ENCODE results near the gene MVD. TPM values are rescaled to one million over a fixed set of nuclear protein-coding genes. Genes with fewer than 3 reads are reported as not detected.
A peak's percentile ranks its signal among the peaks of the same experiment; 100 is the strongest.

Gene MVD
- total RNA-seq, 4 donors from 2014 or later: 36.8 to 107 (median 60.6) TPM

- no peak overlapping the region for H3K4me3 ChIP-seq
- no peak for DNase-seq
- H3K36me3 ChIP-seq: peaks cover 0 to 61% (median 0%) of the 10 kb centered on the region in 3 donors
- H3K9me3 ChIP-seq: no peaks in the 10 kb centered on the region
- H3K27ac ChIP-seq: no peak overlapping the region
- H3K4me1 ChIP-seq: peaks cover 0 to 24% (median 14%) of the 10 kb centered on the region in 4 donors
- TF ChIP-seq POLR2A (IDR thresholded peaks at IDR 0.05): no peak
- TF ChIP-seq CTCF (IDR thresholded peaks at IDR 0.05): no peak
- no peaks in the 10 kb centered on the region for H3K27me3 ChIP-seq
Measured at GRCh38 chr16:88631384-88631783, 31.5 kb downstream of the MVD start.

- H3K36me3 ChIP-seq: peaks cover 0 to 66% (median 0%) of the 10 kb centered on the region in 3 donors
- DNase-seq: no peak
- no peak overlapping the region for H3K27ac ChIP-seq
- no peaks in the 10 kb centered on the region for H3K27me3 ChIP-seq
- no peaks in the 10 kb centered on the region for H3K9me3 ChIP-seq
- H3K4me1 ChIP-seq: peaks cover 0 to 24% (median 14%) of the 10 kb centered on the region in 4 donors
- H3K4me3 ChIP-seq: no peak overlapping the region
- no peak for TF ChIP-seq POLR2A (IDR thresholded peaks at IDR 0.05)
- no peak for TF ChIP-seq CTCF (IDR thresholded peaks at IDR 0.05)
Measured at GRCh38 chr16:88630941-88631340, 31.9 kb downstream of the MVD start.

GRCh38 chr16:88630433-88630832 is 32.5 kb downstream of the MVD start:
- TF ChIP-seq POLR2A (IDR thresholded peaks at IDR 0.05) (no peak), CTCF (IDR thresholded peaks at IDR 0.05) (no peak)
- H3K4me3 ChIP-seq: no peak overlapping the region
- no peaks in the 10 kb centered on the region for H3K27me3 ChIP-seq
- H3K9me3 ChIP-seq: no peaks in the 10 kb centered on the region
- H3K36me3 ChIP-seq: peaks cover 0 to 71% (median 0%) of the 10 kb centered on the region in 3 donors
- H3K4me1 ChIP-seq: peaks cover 0 to 22% (median 14%) of the 10 kb centered on the region in 4 donors
- H3K27ac ChIP-seq: no peak overlapping the region
- no peak for DNase-seq

- no peak for DNase-seq
- Histone ChIP-seq H3K27me3 (no peaks in the 10 kb centered on the region), H3K4me3 (no peak overlapping the region), H3K36me3 (peaks cover 0 to 77% (median 0%) of the 10 kb centered on the region in 3 donors), H3K9me3 (no peaks in the 10 kb centered on the region), H3K4me1 (peaks cover 0 to 17% (median 12%) of the 10 kb centered on the region in 4 donors), H3K27ac (no peak overlapping the region)
- no peak for TF ChIP-seq POLR2A (IDR thresholded peaks at IDR 0.05)
- TF ChIP-seq CTCF (IDR thresholded peaks at IDR 0.05): no peak
Measured at GRCh38 chr16:88629835-88630234, 33.1 kb downstream of the MVD start.

GRCh38 chr16:88628512-88628974 is 34.3 kb downstream of the MVD start:
- Histone ChIP-seq H3K27ac (no peak overlapping the region), H3K27me3 (no peaks in the 10 kb centered on the region), H3K4me1 (peaks cover 0 to 5% (median 4%) of the 10 kb centered on the region in 4 donors), H3K36me3 (peaks cover 0 to 90% (median 0%) of the 10 kb centered on the region in 3 donors), H3K9me3 (no peaks in the 10 kb centered on the region), H3K4me3 (no peak overlapping the region)
- TF ChIP-seq CTCF (IDR thresholded peaks at IDR 0.05) (peak in 2 of 6 experiments; percentile 4 to 15), POLR2A (IDR thresholded peaks at IDR 0.05) (no peak)
- no peak for DNase-seq
